Measurements from ENCODE around the gene PUSL1. TPM values are rescaled to one million over a fixed set of nuclear protein-coding genes. Genes with fewer than 3 reads are reported as not detected.

Gene PUSL1
- polyA plus RNA-seq, 2 of the 4 experiments (the other 2 are of a cell fraction): 7.4 to 14.6 TPM

- ChIA-PET CTCF (interaction anchor here (0.9 to 1.6 kb wide), 10 partner anchors 9 to 324 kb away, joined by 3 to 7 read pairs (median 3); no protein-coding TSS in a partner anchor), POLR2A (no interaction called here)
- Histone ChIP-seq H3K4me3 (peak overlapping the region; percentile 29; the same call in 2 of the 3 replicates), H3K9me3 (no peaks in the 10 kb centered on the region), H3K4me2 (peak overlapping the region; percentile 91), H3K27ac (peak overlapping the region; percentile 87 to 95), H3K4me1 (peaks cover 37% of the 10 kb centered on the region)
- FAIRE-seq (no peak), DNase-seq (ENCODE audit: low read depth in 1 of 2, low spot score in 1 of 2) (peak in 1 of 2 experiments; percentile 64), ATAC-seq (peak; percentile 0 to 21; a peak in 3 of 6 replicates)
- TF ChIP-seq, protein P1, sequence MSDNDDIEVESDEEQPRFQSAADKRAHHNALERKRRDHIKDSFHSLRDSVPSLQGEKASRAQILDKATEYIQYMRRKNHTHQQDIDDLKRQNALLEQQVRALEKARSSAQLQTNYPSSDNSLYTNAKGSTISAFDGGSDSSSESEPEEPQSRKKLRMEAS (IDR thresholded peaks at IDR 0.05): peak; percentile 75
- TF ChIP-seq TFCP2L1 (CRISPR knock-in tag; IDR thresholded peaks at IDR 0.05) (no peak), E2F6 (IDR thresholded peaks at IDR 0.05; ENCODE audit: borderline replicate concordance, low read depth) (peak; percentile 92), JUNB (IDR thresholded peaks at IDR 0.05) (no peak), HOXB13 (CRISPR knock-in tag; IDR thresholded peaks at IDR 0.05; ENCODE audit: low read depth) (peak; percentile 53; the same call in 1 of the 2 replicates), USF2 (IDR thresholded peaks at IDR 0.05) (peak; percentile 86), ZC3H11A (IDR thresholded peaks at IDR 0.05) (no peak), ZNF302 (CRISPR knock-in tag; IDR thresholded peaks at IDR 0.05) (0 out of 2 replicates have a peak, but pooled peaks have one; percentile 28), BHLHE40 (IDR thresholded peaks at IDR 0.05; ENCODE audit: low read depth, low read length) (peak; percentile 58), TP53 (CRISPR knock-in tag; IDR thresholded peaks at IDR 0.05) (no peak), RFX5 (IDR thresholded peaks at IDR 0.05) (no peak), KDM5A (IDR thresholded peaks at IDR 0.05) (no peak), FOSL2 (IDR thresholded peaks at IDR 0.05) (no peak), FOSL2 (CRISPR knock-in tag; IDR thresholded peaks at IDR 0.05) (peak; percentile 21; the same call in 1 of the 2 replicates), HOXB5 (CRISPR knock-in tag; IDR thresholded peaks at IDR 0.05) (peak; percentile 69; the same call in 1 of the 2 replicates)
- 22% methylated on average over 11 of the region's 29 CpGs for WGBS (ENCODE audit: missing lambda C conversion rate)
These were observed 3.8 kb upstream of the PUSL1 start for GRCh38 chr1:1304331-1305299.

GRCh38 chr1:1305300-1306069, 2.9 kb upstream of the PUSL1 start:
- Histone ChIP-seq H3K27ac (peak overlapping the region; percentile 87 to 95), H3K9me3 (no peaks in the 10 kb centered on the region), H3K4me1 (peaks cover 41% of the 10 kb centered on the region), H3K4me3 (peak overlapping the region; percentile 29), H3K4me2 (peak overlapping the region; percentile 91)
- ChIA-PET POLR2A (no interaction called here), CTCF (interaction anchor here (0.9 to 1.6 kb wide), 10 partner anchors 10 to 324 kb away, joined by 3 to 7 read pairs (median 3); no protein-coding TSS in a partner anchor)
- no peak for FAIRE-seq
- ATAC-seq: peak in 1 of 2 experiments; percentile 34; a peak in 3 of 6 replicates
- peak in 1 of 2 experiments; percentile 53 for DNase-seq (ENCODE audit: low read depth in 1 of 2, low spot score in 1 of 2)
- TF ChIP-seq FOSL2 (IDR thresholded peaks at IDR 0.05) (no peak), FOSL2 (CRISPR knock-in tag; IDR thresholded peaks at IDR 0.05) (peak; percentile 50), MAFK (IDR thresholded peaks at IDR 0.05; ENCODE audit: partially characterized antibody) (peak; percentile 24), KDM1A (IDR thresholded peaks at IDR 0.05; ENCODE audit: low read depth) (no peak)
- WGBS (ENCODE audit: missing lambda C conversion rate): 64% methylated on average over 5 of the region's 25 CpGs

DNA sequence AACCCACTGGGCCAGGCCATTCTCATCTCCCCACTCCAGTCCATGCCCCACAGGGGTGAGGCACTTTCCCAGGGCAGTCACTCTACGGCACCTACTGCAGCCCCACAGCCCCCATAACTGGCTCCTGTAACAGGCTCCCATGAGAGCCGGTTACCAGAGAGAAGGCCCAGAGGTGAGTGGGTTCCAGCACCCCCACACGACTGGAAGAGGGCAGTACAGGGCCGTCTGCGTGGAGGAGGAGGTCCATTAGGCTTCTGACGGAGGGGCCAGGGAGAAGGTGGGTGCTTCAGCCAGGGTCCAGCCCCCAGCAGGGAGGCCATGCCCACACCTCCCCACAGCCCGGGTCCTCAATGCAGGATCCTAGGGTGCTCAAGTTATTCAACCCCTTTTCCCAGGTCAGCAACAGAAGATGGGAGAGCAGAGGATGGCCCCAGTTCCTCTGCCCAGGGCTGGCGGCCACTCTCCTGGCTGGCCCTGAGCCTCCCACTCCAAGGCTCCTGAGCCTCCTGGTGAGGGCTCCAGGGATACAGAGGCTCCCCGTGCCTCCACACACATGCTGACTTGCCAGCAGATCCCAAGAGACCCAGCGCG, 2.2 kb upstream of the PUSL1 start:
- peak overlapping the region; percentile 87 to 95 for H3K27ac ChIP-seq
- peak overlapping the region; percentile 91 for H3K4me3 ChIP-seq
- peaks cover 41% of the 10 kb centered on the region for H3K4me1 ChIP-seq
- FAIRE-seq (no peak), DNase-seq (ENCODE audit: low read depth in 1 of 2, low spot score in 1 of 2) (no peak), ATAC-seq (peak in 1 of 2 experiments; percentile 8; a peak in 3 of 6 replicates)
- ChIA-PET POLR2A (no interaction called here), CTCF (interaction anchor here (1.1 to 1.6 kb wide), 5 partner anchors 15 to 325 kb away, joined by 3 to 7 read pairs (median 3); no protein-coding TSS in a partner anchor)
- WGBS (ENCODE audit: missing lambda C conversion rate): 57% methylated on average over 8 of the region's 11 CpGs
- H3K4me2 ChIP-seq: peak overlapping the region; percentile 91
- TF ChIP-seq, protein P2, sequence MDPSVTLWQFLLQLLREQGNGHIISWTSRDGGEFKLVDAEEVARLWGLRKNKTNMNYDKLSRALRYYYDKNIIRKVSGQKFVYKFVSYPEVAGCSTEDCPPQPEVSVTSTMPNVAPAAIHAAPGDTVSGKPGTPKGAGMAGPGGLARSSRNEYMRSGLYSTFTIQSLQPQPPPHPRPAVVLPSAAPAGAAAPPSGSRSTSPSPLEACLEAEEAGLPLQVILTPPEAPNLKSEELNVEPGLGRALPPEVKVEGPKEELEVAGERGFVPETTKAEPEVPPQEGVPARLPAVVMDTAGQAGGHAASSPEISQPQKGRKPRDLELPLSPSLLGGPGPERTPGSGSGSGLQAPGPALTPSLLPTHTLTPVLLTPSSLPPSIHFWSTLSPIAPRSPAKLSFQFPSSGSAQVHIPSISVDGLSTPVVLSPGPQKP (IDR thresholded peaks at IDR 0.05; ENCODE audit: low read depth, low read length): no peak
- TF ChIP-seq, protein P3, sequence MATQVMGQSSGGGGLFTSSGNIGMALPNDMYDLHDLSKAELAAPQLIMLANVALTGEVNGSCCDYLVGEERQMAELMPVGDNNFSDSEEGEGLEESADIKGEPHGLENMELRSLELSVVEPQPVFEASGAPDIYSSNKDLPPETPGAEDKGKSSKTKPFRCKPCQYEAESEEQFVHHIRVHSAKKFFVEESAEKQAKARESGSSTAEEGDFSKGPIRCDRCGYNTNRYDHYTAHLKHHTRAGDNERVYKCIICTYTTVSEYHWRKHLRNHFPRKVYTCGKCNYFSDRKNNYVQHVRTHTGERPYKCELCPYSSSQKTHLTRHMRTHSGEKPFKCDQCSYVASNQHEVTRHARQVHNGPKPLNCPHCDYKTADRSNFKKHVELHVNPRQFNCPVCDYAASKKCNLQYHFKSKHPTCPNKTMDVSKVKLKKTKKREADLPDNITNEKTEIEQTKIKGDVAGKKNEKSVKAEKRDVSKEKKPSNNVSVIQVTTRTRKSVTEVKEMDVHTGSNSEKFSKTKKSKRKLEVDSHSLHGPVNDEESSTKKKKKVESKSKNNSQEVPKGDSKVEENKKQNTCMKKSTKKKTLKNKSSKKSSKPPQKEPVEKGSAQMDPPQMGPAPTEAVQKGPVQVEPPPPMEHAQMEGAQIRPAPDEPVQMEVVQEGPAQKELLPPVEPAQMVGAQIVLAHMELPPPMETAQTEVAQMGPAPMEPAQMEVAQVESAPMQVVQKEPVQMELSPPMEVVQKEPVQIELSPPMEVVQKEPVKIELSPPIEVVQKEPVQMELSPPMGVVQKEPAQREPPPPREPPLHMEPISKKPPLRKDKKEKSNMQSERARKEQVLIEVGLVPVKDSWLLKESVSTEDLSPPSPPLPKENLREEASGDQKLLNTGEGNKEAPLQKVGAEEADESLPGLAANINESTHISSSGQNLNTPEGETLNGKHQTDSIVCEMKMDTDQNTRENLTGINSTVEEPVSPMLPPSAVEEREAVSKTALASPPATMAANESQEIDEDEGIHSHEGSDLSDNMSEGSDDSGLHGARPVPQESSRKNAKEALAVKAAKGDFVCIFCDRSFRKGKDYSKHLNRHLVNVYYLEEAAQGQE (IDR thresholded peaks at IDR 0.05): no peak
- TF ChIP-seq SMC3 (IDR thresholded peaks at IDR 0.05) (no peak), ZSCAN20 (CRISPR knock-in tag; IDR thresholded peaks at IDR 0.05) (no peak), JUN (IDR thresholded peaks at IDR 0.05) (no peak), NR3C1 (IDR thresholded peaks at IDR 0.05) (no peak), POLR2AphosphoS2 (conservative IDR thresholded peaks at IDR 0.05; ENCODE audit: low read length) (no peak), TFCP2L1 (CRISPR knock-in tag; IDR thresholded peaks at IDR 0.05) (no peak), RFX5 (IDR thresholded peaks at IDR 0.05) (no peak)
- H3K9me3 ChIP-seq: no peaks in the 10 kb centered on the region
